Activated CD8-positive, alpha-beta T cell treated with anti-CD3 and anti-CD28 coated beads, Interleukin-2, amount 10 ng/mL, durations not matched to agents 7 days and 5 days (primary cell): ENCODE results near the gene CLSTN1. TPM values are rescaled to one million over a fixed set of nuclear protein-coding genes. Genes with fewer than 3 reads are reported as not detected.
A peak's percentile ranks its signal among the peaks of the same experiment; 100 is the strongest.

Source experiments
- ATAC-seq: fragments of 150-1000 bp; cut with Tn5 transposase; one replicate; pipeline ENCODE4 v1.10.0; 2021; ENCODE audit warnings: moderate library complexity
- CTCF ChIA-PET: fragments of 350-600 bp; sonication (Branson Sonifier 250); formaldehyde crosslinking; loops from one replicate; lab custom pipeline; 2021; ENCODE audit warnings: antibody characterized with exemption; lab: Charles Lee
- POLR2A ChIA-PET: fragments of 350-600 bp; sonication (Branson Sonifier 250); formaldehyde crosslinking; loops from one replicate; lab custom pipeline; 2021; ENCODE audit warnings: antibody characterized with exemption; lab: Charles Lee
- DNase-seq: peaks from one replicate; pipeline ENCODE4 v3.0.0-alpha.2; 2020
- H3K27ac Mint-ChIP-seq: one replicate; pipeline ENCODE4 v1.8.0; 2021; ENCODE audit warnings: mild to moderate bottlenecking, mixed read lengths
- H3K27me3 Mint-ChIP-seq: one replicate; pipeline ENCODE4 v1.8.0; 2021; ENCODE audit warnings: low read depth, mixed read lengths
- H3K36me3 Mint-ChIP-seq: one replicate; pipeline ENCODE4 v1.8.0; 2021; ENCODE audit warnings: low read depth, mixed read lengths
- H3K4me1 Mint-ChIP-seq: one replicate; pipeline ENCODE4 v1.8.0; 2021; ENCODE audit warnings: low read depth, mixed read lengths
- H3K4me3 Mint-ChIP-seq: one replicate; pipeline ENCODE4 v1.8.0; 2021; ENCODE audit warnings: mild to moderate bottlenecking, mixed read lengths
- H3K9me3 Mint-ChIP-seq: one replicate; pipeline ENCODE4 v1.8.0; 2022; ENCODE audit warnings: mixed read lengths; ENCODE audit not compliant: insufficient read depth
- total RNA-seq, 2 experiments: library from RNA; stranded (reverse); gene quantifications; one replicate each; pipeline ENCODE4 v1.2.3, GENCODE V29; 2021

Gene CLSTN1
- total RNA-seq, 2 experiments from 2014 or later, result 91.1 to 96.8 TPM

GRCh38 chr1:9841460-9841859 is 17.7 kb upstream of the CLSTN1 start:
- Mint-ChIP-seq H3K4me1 (no peaks in the 10 kb centered on the region), H3K27me3 (peaks cover 3% of the 10 kb centered on the region), H3K4me3 (no peak overlapping the region), H3K9me3 (no peaks in the 10 kb centered on the region), H3K27ac (no peak overlapping the region), H3K36me3 (no peaks in the 10 kb centered on the region)
- ATAC-seq (no peak), DNase-seq (no peak)
- POLR2A ChIA-PET, result no interaction called here
- CTCF ChIA-PET, result interaction anchor here (1.3 kb wide), 1 partner anchor 57 kb away, joined by 5 read pairs; no protein-coding TSS in a partner anchor

- no peaks in the 10 kb centered on the region for H3K4me1 Mint-ChIP-seq
- no peak overlapping the region for H3K27ac Mint-ChIP-seq
- ATAC-seq (no peak), DNase-seq (no peak)
- H3K9me3 Mint-ChIP-seq, result no peaks in the 10 kb centered on the region
- peaks cover 3% of the 10 kb centered on the region for H3K27me3 Mint-ChIP-seq
- H3K4me3 Mint-ChIP-seq, result no peak overlapping the region
- H3K36me3 Mint-ChIP-seq, result no peaks in the 10 kb centered on the region
- CTCF ChIA-PET, result interaction anchor here (1.6 kb wide), 1 partner anchor 55 kb away, joined by 4 read pairs; no protein-coding TSS in a partner anchor
- POLR2A ChIA-PET, result no interaction called here
These were observed 16.4 kb upstream of the CLSTN1 start for GRCh38 chr1:9840176-9840575.

GRCh38 chr1:9838946-9839345 is 15.2 kb upstream of the CLSTN1 start:
- Mint-ChIP-seq H3K4me1 (no peaks in the 10 kb centered on the region), H3K4me3 (no peak overlapping the region), H3K36me3 (no peaks in the 10 kb centered on the region), H3K9me3 (no peaks in the 10 kb centered on the region), H3K27ac (no peak overlapping the region), H3K27me3 (peaks cover 8% of the 10 kb centered on the region)
- ATAC-seq, result no peak
- ChIA-PET POLR2A (no interaction called here), CTCF (no interaction called here)
- DNase-seq, result no peak

GRCh38 chr1:9836632-9836960 is 12.8 kb upstream of the CLSTN1 start:
- Mint-ChIP-seq H3K27me3 (peaks cover 8% of the 10 kb centered on the region), H3K36me3 (no peaks in the 10 kb centered on the region), H3K4me3 (no peak overlapping the region), H3K27ac (no peak overlapping the region), H3K9me3 (no peaks in the 10 kb centered on the region), H3K4me1 (no peaks in the 10 kb centered on the region)
- ATAC-seq, result no peak
- CTCF ChIA-PET, result interaction anchor here (0.8 kb wide), 1 partner anchor 221 kb away, joined by 3 read pairs; no protein-coding TSS in a partner anchor
- POLR2A ChIA-PET, result no interaction called here
- DNase-seq, result no peak

- ATAC-seq (no peak), DNase-seq (no peak)
- no peaks in the 10 kb centered on the region for H3K9me3 Mint-ChIP-seq
- H3K4me1 Mint-ChIP-seq, result no peaks in the 10 kb centered on the region
- ChIA-PET CTCF (no interaction called here), POLR2A (no interaction called here)
- no peak overlapping the region for H3K27ac Mint-ChIP-seq
- no peaks in the 10 kb centered on the region for H3K36me3 Mint-ChIP-seq
- peaks cover 8% of the 10 kb centered on the region for H3K27me3 Mint-ChIP-seq
- H3K4me3 Mint-ChIP-seq, result no peak overlapping the region
These were observed 12.2 kb upstream of the CLSTN1 start for GRCh38 chr1:9835758-9836631.

- CTCF ChIA-PET, result no interaction called here
- no peak for DNase-seq
These were observed 11.6 kb upstream of the CLSTN1 start for GRCh38 chr1:9835404-9835757.

GRCh38 chr1:9833632-9834031 is 9.9 kb upstream of the CLSTN1 start:
- Mint-ChIP-seq H3K9me3 (no peaks in the 10 kb centered on the region), H3K27me3 (peaks cover 9% of the 10 kb centered on the region), H3K4me3 (no peak overlapping the region), H3K27ac (no peak overlapping the region), H3K36me3 (no peaks in the 10 kb centered on the region), H3K4me1 (no peaks in the 10 kb centered on the region)
- ATAC-seq, result no peak
- POLR2A ChIA-PET, result no interaction called here
- CTCF ChIA-PET, result interaction anchor here (0.8 to 1.7 kb wide), 2 partner anchors 17 to 49 kb away, joined by 3 to 4 read pairs; no protein-coding TSS in a partner anchor
- no peak for DNase-seq

More at GRCh38 chr1:9835404-9835757, 11.6 kb upstream of the CLSTN1 start:
- Mint-ChIP-seq H3K4me3 (no peak overlapping the region), H3K27me3 (peaks cover 8% of the 10 kb centered on the region), H3K27ac (no peak overlapping the region), H3K4me1 (no peaks in the 10 kb centered on the region), H3K9me3 (no peaks in the 10 kb centered on the region), H3K36me3 (no peaks in the 10 kb centered on the region)
- POLR2A ChIA-PET, result no interaction called here
- ATAC-seq, result no peak

- no peaks in the 10 kb centered on the region for H3K9me3 Mint-ChIP-seq
- no peak overlapping the region for H3K27ac Mint-ChIP-seq
- ChIA-PET POLR2A (interaction anchor here (0.8 kb wide), 1 partner anchor 390 kb away, joined by 3 read pairs; no protein-coding TSS in a partner anchor), CTCF (interaction anchor here (1.2 to 4.1 kb wide), 3 partner anchors 28 to 46 kb away, joined by 3 to 31 read pairs (median 4); no protein-coding TSS in a partner anchor)
- DNase-seq (peak; percentile 36), ATAC-seq (no peak)
- H3K4me1 Mint-ChIP-seq, result peaks cover 30% of the 10 kb centered on the region
- no peak overlapping the region for H3K4me3 Mint-ChIP-seq
- peaks cover 2% of the 10 kb centered on the region for H3K27me3 Mint-ChIP-seq
- peaks cover 3% of the 10 kb centered on the region for H3K36me3 Mint-ChIP-seq
These were observed 3.9 kb upstream of the CLSTN1 start for GRCh38 chr1:9827558-9828185.

- H3K27me3 Mint-ChIP-seq, result peaks cover 2% of the 10 kb centered on the region
- DNase-seq (no peak), ATAC-seq (no peak)
- no peaks in the 10 kb centered on the region for H3K9me3 Mint-ChIP-seq
- ChIA-PET POLR2A (interaction anchor here (0.8 kb wide), 1 partner anchor 52 kb away, joined by 4 read pairs; no protein-coding TSS in a partner anchor), CTCF (interaction anchor here (0.9 to 4.1 kb wide), 4 partner anchors 27 to 238 kb away, joined by 3 to 31 read pairs (median 4); partner anchors contain the start of gene TMEM201)
- no peak overlapping the region for H3K4me3 Mint-ChIP-seq
- no peak overlapping the region for H3K27ac Mint-ChIP-seq
- peaks cover 8% of the 10 kb centered on the region for H3K36me3 Mint-ChIP-seq
- peaks cover 39% of the 10 kb centered on the region for H3K4me1 Mint-ChIP-seq
These were observed 2.9 kb upstream of the CLSTN1 start for GRCh38 chr1:9826616-9827015.

GRCh38 chr1:9826087-9826486 is 2.3 kb upstream of the CLSTN1 start:
- CTCF ChIA-PET, result interaction anchor here (0.9 to 4.1 kb wide), 4 partner anchors 26 to 238 kb away, joined by 3 to 31 read pairs (median 4); partner anchors contain the start of gene TMEM201
- no peak overlapping the region for H3K27ac Mint-ChIP-seq
- peaks cover 42% of the 10 kb centered on the region for H3K4me1 Mint-ChIP-seq
- H3K4me3 Mint-ChIP-seq, result no peak overlapping the region
- peaks cover 8% of the 10 kb centered on the region for H3K36me3 Mint-ChIP-seq
- POLR2A ChIA-PET, result interaction anchor here (0.8 kb wide), 1 partner anchor 52 kb away, joined by 4 read pairs; no protein-coding TSS in a partner anchor
- H3K27me3 Mint-ChIP-seq, result peaks cover 2% of the 10 kb centered on the region
- H3K9me3 Mint-ChIP-seq, result no peaks in the 10 kb centered on the region
- ATAC-seq (no peak), DNase-seq (no peak)

GRCh38 chr1:9825093-9826074 is 1.6 kb upstream of the CLSTN1 start:
- Mint-ChIP-seq H3K27me3 (peaks cover 2% of the 10 kb centered on the region), H3K27ac (peak overlapping the region; percentile 67), H3K36me3 (peaks cover 11% of the 10 kb centered on the region), H3K9me3 (no peaks in the 10 kb centered on the region), H3K4me1 (peaks cover 45% of the 10 kb centered on the region), H3K4me3 (peak overlapping the region; percentile 46)
- peak; percentile 27 for ATAC-seq
- peak; percentile 56 for DNase-seq
- CTCF ChIA-PET, result interaction anchor here (0.9 to 4.1 kb wide), 4 partner anchors 26 to 237 kb away, joined by 3 to 31 read pairs (median 4); partner anchors contain the start of gene TMEM201
- POLR2A ChIA-PET, result interaction anchor here (0.8 kb wide), 1 partner anchor 53 kb away, joined by 4 read pairs; no protein-coding TSS in a partner anchor
